Endothelial cell (in vitro differentiated cells): Measurements from ENCODE around the gene SDSL. TPM values are rescaled to one million over a fixed set of nuclear protein-coding genes. Genes with fewer than 3 reads are reported as not detected.

Experiments
- DNase-seq: peaks from one replicate; pipeline ENCODE4 v3.0.0; 2021; ENCODE audit warnings: low spot score
- H3K27ac Mint-ChIP-seq: one replicate; pipeline ENCODE4 v1.8.0; 2021; ENCODE audit warnings: mixed read lengths, inconsistent platforms; ENCODE audit not compliant: unreplicated experiment
- H3K27me3 Mint-ChIP-seq: one replicate; pipeline ENCODE4 v1.8.0; 2021; ENCODE audit warnings: mild to moderate bottlenecking, moderate library complexity, mixed read lengths, inconsistent platforms; ENCODE audit not compliant: unreplicated experiment
- H3K36me3 Mint-ChIP-seq: one replicate; pipeline ENCODE4 v1.8.0; 2021; ENCODE audit warnings: mild to moderate bottlenecking, low read depth, mixed read lengths, inconsistent platforms; ENCODE audit not compliant: unreplicated experiment
- H3K4me1 Mint-ChIP-seq: one replicate; pipeline ENCODE4 v1.8.0; 2021; ENCODE audit warnings: mild to moderate bottlenecking, mixed read lengths, inconsistent platforms; ENCODE audit not compliant: unreplicated experiment
- H3K4me3 Mint-ChIP-seq: one replicate; pipeline ENCODE4 v1.8.0; 2021; ENCODE audit warnings: mild to moderate bottlenecking, mixed read lengths, inconsistent platforms; ENCODE audit not compliant: unreplicated experiment
- H3K9me3 Mint-ChIP-seq: one replicate; pipeline ENCODE4 v1.8.0; 2021; ENCODE audit warnings: mixed read lengths, inconsistent platforms; ENCODE audit not compliant: unreplicated experiment
- CTCF ChIP-seq: fragments of 200-600 bp; sonication (generic); IDR thresholded peaks from one replicate; pipeline ENCODE4 v1.5.0; 2021; ENCODE audit warnings: antibody characterized with exemption; ENCODE audit not compliant: unreplicated experiment
- total RNA-seq: library from RNA; stranded (reverse); fragmentation: NEBNext Ultra II Directional; extraction: Animal tissue kit (Norgen Biotek cat#: 25700); gene quantifications from one replicate; pipeline ENCODE4 v1.2.1, GENCODE V29; 2021; ENCODE audit not compliant: unreplicated experiment

The SDSL gene
- total RNA-seq, 1 donor from 2014 or later: 1.3 TPM

- Mint-ChIP-seq H3K4me1 (peaks cover 6% of the 10 kb centered on the region), H3K9me3 (no peaks in the 10 kb centered on the region), H3K27me3 (peaks cover 49% of the 10 kb centered on the region), H3K4me3 (no peak overlapping the region), H3K27ac (no peak overlapping the region), H3K36me3 (no peaks in the 10 kb centered on the region)
- no peak for DNase-seq
- TF ChIP-seq CTCF: no peak
These were observed 50.3 kb downstream of the SDSL start for GRCh38 chr12:113472191-113473121.

DNA sequence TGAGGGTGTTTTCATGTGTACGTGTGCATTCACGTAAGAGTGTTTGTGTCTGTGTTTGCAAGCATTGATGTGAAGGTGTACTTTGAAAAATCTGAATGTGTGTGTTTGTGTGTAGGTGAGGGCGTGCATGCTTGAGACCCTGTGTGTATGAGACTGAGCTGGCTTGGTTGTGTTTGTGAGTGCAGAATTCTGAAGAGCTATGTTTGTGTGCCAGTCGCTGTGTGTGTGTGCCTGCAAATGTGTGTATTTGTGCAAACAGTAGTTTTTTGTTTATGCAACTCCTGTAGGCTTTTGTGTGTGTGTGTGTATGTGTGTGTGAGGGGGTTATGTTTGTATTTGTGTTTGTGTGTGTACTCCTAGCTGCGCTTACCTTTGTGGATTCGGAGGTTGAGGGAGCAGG is 51.2 kb downstream of the SDSL start:
- TF ChIP-seq CTCF: no peak
- no peak overlapping the region for H3K4me3 Mint-ChIP-seq
- H3K27ac Mint-ChIP-seq: no peak overlapping the region
- H3K36me3 Mint-ChIP-seq: no peaks in the 10 kb centered on the region
- peaks cover 6% of the 10 kb centered on the region for H3K4me1 Mint-ChIP-seq
- peaks cover 53% of the 10 kb centered on the region for H3K27me3 Mint-ChIP-seq
- H3K9me3 Mint-ChIP-seq: no peaks in the 10 kb centered on the region
- DNase-seq: no peak

DNA sequence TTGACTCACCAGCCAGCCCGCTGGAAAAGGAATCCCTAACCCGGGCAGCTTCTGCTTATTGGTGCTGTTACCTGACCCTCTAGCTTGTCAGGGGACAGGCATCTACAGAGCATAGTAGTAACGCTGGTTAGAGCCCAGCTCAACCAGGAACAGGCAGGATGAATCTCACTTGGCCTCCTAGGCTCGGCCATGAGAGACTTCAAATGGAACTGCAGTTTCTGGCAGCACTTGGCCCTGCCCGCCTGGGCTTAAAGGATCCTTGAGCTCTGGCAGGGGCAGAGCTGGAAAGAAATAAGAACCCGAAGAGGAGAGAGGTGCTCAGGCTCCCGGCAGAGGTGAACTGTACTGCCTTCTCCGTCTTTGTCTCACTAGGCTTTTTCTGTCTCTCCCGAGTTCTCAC is 51.8 kb downstream of the SDSL start:
- Mint-ChIP-seq H3K27ac (no peak overlapping the region), H3K9me3 (no peaks in the 10 kb centered on the region), H3K4me3 (no peak overlapping the region), H3K36me3 (no peaks in the 10 kb centered on the region), H3K27me3 (peaks cover 53% of the 10 kb centered on the region), H3K4me1 (peaks cover 7% of the 10 kb centered on the region)
- no peak for TF ChIP-seq CTCF
- no peak for DNase-seq

GRCh38 chr12:113474635-113475436 is 52.7 kb downstream of the SDSL start:
- Mint-ChIP-seq H3K27me3 (peaks cover 57% of the 10 kb centered on the region), H3K9me3 (no peaks in the 10 kb centered on the region), H3K36me3 (no peaks in the 10 kb centered on the region), H3K4me3 (no peak overlapping the region), H3K4me1 (peaks cover 12% of the 10 kb centered on the region), H3K27ac (no peak overlapping the region)
- TF ChIP-seq CTCF: no peak
- DNase-seq: no peak
